ENCODE results near the gene GIGYF1.

Gene GIGYF1

DNA sequence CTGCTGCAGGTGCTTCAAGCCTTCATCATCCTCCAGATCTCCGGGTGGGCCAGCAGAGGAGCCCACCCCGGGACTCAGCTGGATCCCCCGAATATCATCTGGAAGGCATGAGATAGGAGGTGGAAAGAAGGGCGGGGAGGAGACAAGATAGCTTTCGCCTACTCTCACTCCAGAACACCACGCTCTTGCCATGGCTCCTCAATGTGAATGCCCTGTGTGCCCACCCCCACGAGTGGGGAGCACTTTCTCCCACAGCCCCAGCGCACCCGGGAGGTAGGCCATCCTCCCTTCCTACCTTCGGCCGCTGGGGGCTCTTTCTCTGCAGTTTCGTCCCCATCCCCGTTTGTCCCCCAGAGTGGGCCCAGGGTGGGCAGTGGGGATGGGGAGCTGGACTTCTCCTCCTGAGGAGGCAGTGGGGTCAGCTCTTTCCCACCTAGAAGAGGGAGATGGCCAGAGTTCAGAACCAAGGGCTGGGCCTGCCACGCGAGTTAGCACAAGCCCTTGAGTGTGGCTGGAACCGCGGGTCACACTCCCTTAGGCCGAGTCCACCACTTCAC is 8.9 kb downstream of the GIGYF1 start:
- H4K12ac ChIP-seq (ENCODE audit: low read depth, low read length) = no peak overlapping the region
- no peak overlapping the region for H3K27ac ChIP-seq (ENCODE audit: low read depth, low read length)
- no peak overlapping the region for H2AFZ ChIP-seq (ENCODE audit: insufficient read depth, low read length, poor library complexity)
- no peak overlapping the region for H3K4ac ChIP-seq (ENCODE audit: low read depth, low read length)
- H3K23ac ChIP-seq (ENCODE audit: low read length) = no peak overlapping the region
- H3K4me3 ChIP-seq (ENCODE audit: low read depth, low read length) = no peak overlapping the region
- H3K4me2 ChIP-seq (ENCODE audit: low read length) = no peak overlapping the region
- H3K18ac ChIP-seq (ENCODE audit: low read length) = no peak overlapping the region
- H3K36me3 ChIP-seq (ENCODE audit: control insufficient read depth in 1 of 2, insufficient read depth in 2 of 2, low read length in 2 of 2) = peaks cover 87 to 90% of the 10 kb centered on the region in 2 experiments
- no peak for DNase-seq
- no peak overlapping the region for H4K8ac ChIP-seq (ENCODE audit: low read depth, low read length)
- no peaks in the 10 kb centered on the region for H3K4me1 ChIP-seq (ENCODE audit: control insufficient read depth in 1 of 2, insufficient read depth in 2 of 2, low read length in 2 of 2)
- no peaks in the 10 kb centered on the region for H3K79me1 ChIP-seq (ENCODE audit: low read length)
- H3K9me3 ChIP-seq (ENCODE audit: insufficient read depth, low read depth, low read length) = no peaks in the 10 kb centered on the region
- peaks cover 2% of the 10 kb centered on the region for H3K79me2 ChIP-seq (ENCODE audit: control insufficient read depth, insufficient read depth, low read length, poor library complexity)
- H4K91ac ChIP-seq (ENCODE audit: low read depth, low read length) = no peak overlapping the region
- no peak overlapping the region for H3K9ac ChIP-seq (ENCODE audit: low read length)
- H2AK5ac ChIP-seq (ENCODE audit: low read length) = no peak overlapping the region
- no peak overlapping the region for H2BK120ac ChIP-seq (ENCODE audit: insufficient read depth, low read length, poor library complexity)
- no peak overlapping the region for H3K14ac ChIP-seq (ENCODE audit: low read length)
- H2BK5ac ChIP-seq (ENCODE audit: low read depth, low read length, poor library complexity) = no peak overlapping the region
- no peak overlapping the region for H2BK12ac ChIP-seq (ENCODE audit: low read length)
- no CpG with 5 or more reads among the region's 18 CpGs for WGBS (ENCODE audit: extremely low coverage, insufficient coverage, insufficient read length)
- no peaks in the 10 kb centered on the region for H3K27me3 ChIP-seq (ENCODE audit: insufficient read depth, low read length)

- DNase-seq = no peak
- no peaks in the 10 kb centered on the region for H3K4me1 ChIP-seq (ENCODE audit: control insufficient read depth in 1 of 2, insufficient read depth in 2 of 2, low read length in 2 of 2)
- H3K79me1 ChIP-seq (ENCODE audit: low read length) = no peaks in the 10 kb centered on the region
- no peak overlapping the region for H2AFZ ChIP-seq (ENCODE audit: insufficient read depth, low read length, poor library complexity)
- no peak overlapping the region for H3K4me2 ChIP-seq (ENCODE audit: low read length)
- H3K27me3 ChIP-seq (ENCODE audit: insufficient read depth, low read length) = no peaks in the 10 kb centered on the region
- H3K9ac ChIP-seq (ENCODE audit: low read length) = no peak overlapping the region
- H2BK12ac ChIP-seq (ENCODE audit: low read length) = no peak overlapping the region
- no peak overlapping the region for H3K27ac ChIP-seq (ENCODE audit: low read depth, low read length)
- no peak overlapping the region for H2AK5ac ChIP-seq (ENCODE audit: low read length)
- no CpG with 5 or more reads among the region's 16 CpGs for WGBS (ENCODE audit: extremely low coverage, insufficient coverage, insufficient read length)
- no peak overlapping the region for H4K91ac ChIP-seq (ENCODE audit: low read depth, low read length)
- H3K9me3 ChIP-seq (ENCODE audit: insufficient read depth, low read depth, low read length) = no peaks in the 10 kb centered on the region
- H3K14ac ChIP-seq (ENCODE audit: low read length) = no peak overlapping the region
- no peak overlapping the region for H3K4me3 ChIP-seq (ENCODE audit: low read depth, low read length)
- H4K8ac ChIP-seq (ENCODE audit: low read depth, low read length) = no peak overlapping the region
- no peak overlapping the region for H3K4ac ChIP-seq (ENCODE audit: low read depth, low read length)
- H3K18ac ChIP-seq (ENCODE audit: low read length) = no peak overlapping the region
- H2BK120ac ChIP-seq (ENCODE audit: insufficient read depth, low read length, poor library complexity) = no peak overlapping the region
- no peaks in the 10 kb centered on the region for H3K79me2 ChIP-seq (ENCODE audit: control insufficient read depth, insufficient read depth, low read length, poor library complexity)
- no peak overlapping the region for H4K12ac ChIP-seq (ENCODE audit: low read depth, low read length)
- H3K23ac ChIP-seq (ENCODE audit: low read length) = no peak overlapping the region
- H3K36me3 ChIP-seq (ENCODE audit: control insufficient read depth in 1 of 2, insufficient read depth in 2 of 2, low read length in 2 of 2) = peaks cover 92% of the 10 kb centered on the region in 2 experiments
- no peak overlapping the region for H2BK5ac ChIP-seq (ENCODE audit: low read depth, low read length, poor library complexity)
Observed at GRCh38 chr7:100684534-100685042, 9.5 kb downstream of the GIGYF1 start.

GRCh38 chr7:100683659-100684533 is 10.2 kb downstream of the GIGYF1 start:
- no peak for DNase-seq
- Histone ChIP-seq H3K27me3 (ENCODE audit: insufficient read depth, low read length) (no peaks in the 10 kb centered on the region), H4K8ac (ENCODE audit: low read depth, low read length) (no peak overlapping the region), H3K9ac (ENCODE audit: low read length) (no peak overlapping the region), H3K79me1 (ENCODE audit: low read length) (no peaks in the 10 kb centered on the region), H3K36me3 (ENCODE audit: control insufficient read depth in 1 of 2, insufficient read depth in 2 of 2, low read length in 2 of 2) (peaks cover 94 to 95% of the 10 kb centered on the region in 2 experiments), H3K9me3 (ENCODE audit: insufficient read depth, low read depth, low read length) (no peaks in the 10 kb centered on the region), H4K91ac (ENCODE audit: low read depth, low read length) (no peak overlapping the region), H2AK5ac (ENCODE audit: low read length) (no peak overlapping the region), H3K4me2 (ENCODE audit: low read length) (no peak overlapping the region), H2AFZ (ENCODE audit: insufficient read depth, low read length, poor library complexity) (no peak overlapping the region), H3K4me1 (ENCODE audit: control insufficient read depth in 1 of 2, insufficient read depth in 2 of 2, low read length in 2 of 2) (no peaks in the 10 kb centered on the region), H2BK120ac (ENCODE audit: insufficient read depth, low read length, poor library complexity) (no peak overlapping the region), H3K14ac (ENCODE audit: low read length) (no peak overlapping the region), H2BK12ac (ENCODE audit: low read length) (no peak overlapping the region), H3K79me2 (ENCODE audit: control insufficient read depth, insufficient read depth, low read length, poor library complexity) (no peaks in the 10 kb centered on the region), H3K27ac (ENCODE audit: low read depth, low read length) (no peak overlapping the region), H3K4ac (ENCODE audit: low read depth, low read length) (no peak overlapping the region), H4K12ac (ENCODE audit: low read depth, low read length) (no peak overlapping the region), H3K18ac (ENCODE audit: low read length) (no peak overlapping the region), H3K23ac (ENCODE audit: low read length) (no peak overlapping the region), H3K4me3 (ENCODE audit: low read depth, low read length) (no peak overlapping the region), H2BK5ac (ENCODE audit: low read depth, low read length, poor library complexity) (no peak overlapping the region)
- WGBS (ENCODE audit: extremely low coverage, insufficient coverage, insufficient read length) = no CpG with 5 or more reads among the region's 37 CpGs

GRCh38 chr7:100682991-100683658 is 10.9 kb downstream of the GIGYF1 start:
- no peak overlapping the region for H3K4ac ChIP-seq (ENCODE audit: low read depth, low read length)
- no peaks in the 10 kb centered on the region for H3K4me1 ChIP-seq (ENCODE audit: control insufficient read depth in 1 of 2, insufficient read depth in 2 of 2, low read length in 2 of 2)
- no peak overlapping the region for H3K9ac ChIP-seq (ENCODE audit: low read length)
- H3K79me1 ChIP-seq (ENCODE audit: low read length) = no peaks in the 10 kb centered on the region
- WGBS (ENCODE audit: extremely low coverage, insufficient coverage, insufficient read length) = no CpG with 5 or more reads among the region's 28 CpGs
- H4K12ac ChIP-seq (ENCODE audit: low read depth, low read length) = no peak overlapping the region
- H3K27ac ChIP-seq (ENCODE audit: low read depth, low read length) = no peak overlapping the region
- H3K4me3 ChIP-seq (ENCODE audit: low read depth, low read length) = no peak overlapping the region
- no peaks in the 10 kb centered on the region for H3K27me3 ChIP-seq (ENCODE audit: insufficient read depth, low read length)
- H4K91ac ChIP-seq (ENCODE audit: low read depth, low read length) = no peak overlapping the region
- no peak overlapping the region for H2BK5ac ChIP-seq (ENCODE audit: low read depth, low read length, poor library complexity)
- no peak overlapping the region for H4K8ac ChIP-seq (ENCODE audit: low read depth, low read length)
- H3K9me3 ChIP-seq (ENCODE audit: insufficient read depth, low read depth, low read length) = no peaks in the 10 kb centered on the region
- H3K36me3 ChIP-seq (ENCODE audit: control insufficient read depth in 1 of 2, insufficient read depth in 2 of 2, low read length in 2 of 2) = peaks cover 95 to 96% of the 10 kb centered on the region in 2 experiments
- no peak overlapping the region for H2BK12ac ChIP-seq (ENCODE audit: low read length)
- H2AK5ac ChIP-seq (ENCODE audit: low read length) = no peak overlapping the region
- DNase-seq = no peak
- no peaks in the 10 kb centered on the region for H3K79me2 ChIP-seq (ENCODE audit: control insufficient read depth, insufficient read depth, low read length, poor library complexity)
- no peak overlapping the region for H2AFZ ChIP-seq (ENCODE audit: insufficient read depth, low read length, poor library complexity)
- H3K23ac ChIP-seq (ENCODE audit: low read length) = no peak overlapping the region
- H3K14ac ChIP-seq (ENCODE audit: low read length) = no peak overlapping the region
- H3K4me2 ChIP-seq (ENCODE audit: low read length) = no peak overlapping the region
- H2BK120ac ChIP-seq (ENCODE audit: insufficient read depth, low read length, poor library complexity) = no peak overlapping the region
- H3K18ac ChIP-seq (ENCODE audit: low read length) = no peak overlapping the region

Data from trophoblast cell (in vitro differentiated cells and primary cell).